H9 (cell line): ENCODE data around the gene MON2. TPM values are rescaled to one million over a fixed set of nuclear protein-coding genes. Genes with fewer than 3 reads are reported as not detected.

ENCODE experiments used
- DNase-seq: peaks from one replicate; pipeline ENCODE4 v3.0.0-alpha.2; 2017
- H2AFZ ChIP-seq: one replicate; pipeline ENCODE4 v1.6.1; 2013; ENCODE audit warnings: mild to moderate bottlenecking, low read length, control low read depth, moderate library complexity
- H2AK5ac ChIP-seq: 2 replicates; pipeline ENCODE4 v1.6.1; 2013; ENCODE audit warnings: low read length, control low read depth, mixed read lengths; ENCODE audit not compliant: insufficient read length
- H2BK120ac ChIP-seq: one replicate; pipeline ENCODE4 v1.6.1; 2013; ENCODE audit warnings: low read depth, mild to moderate bottlenecking, low read length, control low read depth, inconsistent platforms; ENCODE audit not compliant: poor library complexity, severe bottlenecking
- H2BK12ac ChIP-seq: 2 replicates; pipeline ENCODE4 v1.6.1; 2013; ENCODE audit warnings: low read length, control low read depth, mixed read lengths, low read depth; ENCODE audit not compliant: insufficient read length
- H2BK15ac ChIP-seq: 2 replicates; pipeline ENCODE4 v1.6.1; 2013; ENCODE audit warnings: low read depth, low read length, control low read depth
- H2BK20ac ChIP-seq: one replicate; pipeline ENCODE4 v1.6.1; 2013; ENCODE audit warnings: low read depth, mild to moderate bottlenecking, low read length, control low read depth, inconsistent platforms; ENCODE audit not compliant: poor library complexity, severe bottlenecking
- H2BK5ac ChIP-seq: 2 replicates; pipeline ENCODE4 v1.6.1; 2013; ENCODE audit warnings: low read length, control low read depth, mixed read lengths; ENCODE audit not compliant: insufficient read length
- H3K14ac ChIP-seq: 2 replicates; pipeline ENCODE4 v1.6.1; 2013; ENCODE audit warnings: low read length, control low read depth; ENCODE audit not compliant: insufficient read depth
- H3K18ac ChIP-seq: 2 replicates; pipeline ENCODE4 v1.6.1; 2013; ENCODE audit warnings: low read depth, mild to moderate bottlenecking, mixed read lengths, low read length, control low read depth; ENCODE audit not compliant: insufficient read length
- H3K23ac ChIP-seq: 2 replicates; pipeline ENCODE4 v1.6.1; 2013; ENCODE audit warnings: low read length, control low read depth, mixed read lengths, low read depth; ENCODE audit not compliant: insufficient read length
- H3K23me2 ChIP-seq: 2 replicates; pipeline ENCODE4 v1.6.1; 2013; ENCODE audit warnings: low read depth, mild to moderate bottlenecking, mixed read lengths, low read length, control low read depth; ENCODE audit not compliant: insufficient read length, poor library complexity, severe bottlenecking
- H3K27ac ChIP-seq: 2 replicates; pipeline ENCODE4 v1.5.1; 2013; ENCODE audit warnings: low read length, control low read depth, mixed read lengths, low read depth; ENCODE audit not compliant: insufficient read length
- H3K27me3 ChIP-seq: 2 replicates; pipeline ENCODE4 v1.6.1; 2013; ENCODE audit warnings: low read length, control low read depth, inconsistent platforms; ENCODE audit not compliant: insufficient read depth
- H3K4ac ChIP-seq: 2 replicates; pipeline ENCODE4 v1.6.1; 2013; ENCODE audit warnings: low read depth, mild to moderate bottlenecking, control low read depth, inconsistent platforms, low read length, moderate library complexity
- H3K4me1 ChIP-seq: 2 replicates; pipeline ENCODE4 v1.6.1; 2013; ENCODE audit warnings: low read length, control low read depth, inconsistent platforms; ENCODE audit not compliant: insufficient read depth
- H3K4me2 ChIP-seq: 2 replicates; pipeline ENCODE4 v1.6.1; 2013; ENCODE audit warnings: low read length, control low read depth, mixed read lengths; ENCODE audit not compliant: insufficient read length, insufficient read depth
- H3K56ac ChIP-seq: 2 replicates; pipeline ENCODE4 v1.6.1; 2013; ENCODE audit warnings: low read depth, mild to moderate bottlenecking, mixed read lengths, low read length, control low read depth; ENCODE audit not compliant: insufficient read length
- H3K79me1 ChIP-seq: 2 replicates; pipeline ENCODE4 v1.6.1; 2013; ENCODE audit warnings: low read depth, mild to moderate bottlenecking, moderate library complexity, low read length, control low read depth, inconsistent platforms; ENCODE audit not compliant: insufficient read depth, poor library complexity, severe bottlenecking
- H3K79me2 ChIP-seq: 2 replicates; pipeline ENCODE4 v1.6.1; 2013; ENCODE audit warnings: low read length, control low read depth, inconsistent platforms; ENCODE audit not compliant: insufficient read depth
- H3K9ac ChIP-seq: 2 replicates; pipeline ENCODE4 v1.6.1; 2013; ENCODE audit warnings: low read length, control low read depth, mixed read lengths; ENCODE audit not compliant: insufficient read length; ENCODE audit errors: extremely low read depth
- H3K9me3 ChIP-seq: one replicate; pipeline ENCODE4 v1.6.1; 2013; ENCODE audit warnings: low read depth, low read length, inconsistent platforms; ENCODE audit not compliant: control insufficient read depth
- H3T11ph ChIP-seq: one replicate; pipeline ENCODE4 v1.6.1; 2013; ENCODE audit warnings: mild to moderate bottlenecking, low read length, control low read depth, inconsistent platforms
- H4K20me1 ChIP-seq: one replicate; pipeline ENCODE4 v1.6.1; 2013; ENCODE audit not compliant: control insufficient read depth, insufficient read length, insufficient read depth
- H4K5ac ChIP-seq: 2 replicates; pipeline ENCODE4 v1.6.1; 2013; ENCODE audit warnings: low read depth, mild to moderate bottlenecking, mixed read lengths, low read length, control low read depth; ENCODE audit not compliant: insufficient read length
- H4K8ac ChIP-seq: replicated peaks from 2 replicates; pipeline ENCODE4 v1.6.1; 2013; ENCODE audit warnings: low read length, control low read depth, mixed read lengths, low read depth; ENCODE audit not compliant: insufficient read length
- H4K91ac ChIP-seq: 2 replicates; pipeline ENCODE4 v1.6.1; 2013; ENCODE audit warnings: low read depth, mild to moderate bottlenecking, moderate library complexity, mixed read lengths, low read length, control low read depth; ENCODE audit not compliant: insufficient read length
- H3K27ac Mint-ChIP-seq, 3 experiments: 2 replicates in 2 of 3; 3 replicates in 1 of 3; pipeline ENCODE4 v1.8.0; 2020 to 2021; ENCODE audit warnings: mixed read lengths in 3 of 3, mild to moderate bottlenecking in 1 of 3, moderate library complexity in 1 of 3
- H3K27me3 Mint-ChIP-seq: 2 replicates; pipeline ENCODE4 v1.8.0; 2021; ENCODE audit warnings: low read depth, mild to moderate bottlenecking, moderate library complexity, mixed read lengths
- H3K36me3 Mint-ChIP-seq, 3 experiments: 2 replicates in 2 of 3; 3 replicates in 1 of 3; pipeline ENCODE4 v1.8.0; 2020 to 2021; ENCODE audit warnings: low read depth in 3 of 3, mixed read lengths in 3 of 3; ENCODE audit not compliant: insufficient read depth in 1 of 3
- H3K4me1 Mint-ChIP-seq, 2 experiments: 2 replicates each; pipeline ENCODE4 v1.8.0; 2020; ENCODE audit warnings: mixed read lengths in 2 of 2
- H3K4me3 Mint-ChIP-seq, 2 experiments: 2 replicates in 1 of 2; 3 replicates in 1 of 2; pipeline ENCODE4 v1.8.0; 2020 to 2021; ENCODE audit warnings: mild to moderate bottlenecking in 2 of 2, mixed read lengths in 2 of 2, moderate library complexity in 1 of 2
- H3K9me3 Mint-ChIP-seq, 2 experiments: 2 replicates in 1 of 2; 3 replicates in 1 of 2; pipeline ENCODE4 v1.8.0; 2020; ENCODE audit warnings: mild to moderate bottlenecking in 2 of 2, mixed read lengths in 2 of 2, moderate library complexity in 1 of 2
- WGBS: extraction: QIAGEN DNeasy Blood & Tissue Kit; methylation state at CpG from one replicate; pipeline ENCODE4 v1.1.7; 2013; ENCODE audit warnings: missing lambda C conversion rate, low lambda C conversion rate, mixed read lengths; ENCODE audit not compliant: insufficient read length; ENCODE audit errors: extremely low coverage; 5-methylcytosine and 5-hydroxymethylcytosine counted together
- total RNA-seq: library from RNA; stranded (reverse); gene quantifications from 2 replicates; pipeline ENCODE4 v1.2.1, GENCODE V29; 2021
- TF ChIP-seq, protein P1 (sequence below): fragments of 200-600 bp; sonication (generic); conservative IDR thresholded peaks from 3 replicates; pipeline ENCODE4 v1.8.0; 2021; ENCODE audit warnings: antibody characterized with exemption, mild to moderate bottlenecking

Gene MON2
- total RNA-seq, 1 experiment from 2014 or later, result 21.9 TPM

DNA sequence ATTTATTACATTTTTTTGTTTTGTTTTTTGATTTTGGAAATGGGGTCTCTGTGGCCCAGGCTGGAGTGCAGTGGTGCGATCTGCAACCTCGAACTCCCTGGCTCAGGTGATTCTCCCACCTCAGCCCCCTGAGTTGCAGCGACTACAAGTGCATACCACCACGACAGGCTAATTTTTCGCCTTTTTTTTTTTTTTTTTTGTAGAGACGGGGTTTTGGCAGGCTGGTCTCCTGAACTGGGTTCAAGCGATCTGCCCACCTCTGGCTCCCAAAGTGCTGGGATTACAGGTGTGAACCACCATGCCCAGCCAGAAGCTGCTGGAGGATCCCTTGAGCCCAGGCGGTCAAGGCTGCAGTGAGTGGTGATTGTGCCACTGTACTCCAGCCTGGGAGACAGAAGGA is 2.3 kb downstream of the MON2 start:
- Histone ChIP-seq H2BK20ac (no peak overlapping the region), H2AFZ (no peak overlapping the region), H4K8ac (no peak overlapping the region), H4K5ac (no peak overlapping the region), H3K4me2 (no peak overlapping the region), H2BK5ac (no peak overlapping the region), H3K23ac (no peak overlapping the region), H3K23me2 (peaks cover 4% of the 10 kb centered on the region), H2BK120ac (no peak overlapping the region), H2AK5ac (no peak overlapping the region), H3K9ac (no peak overlapping the region), H4K20me1 (no peaks in the 10 kb centered on the region), H2BK12ac (no peak overlapping the region), H3K14ac (no peak overlapping the region), H3K27ac (no peak overlapping the region), H3K27me3 (no peaks in the 10 kb centered on the region), H3K18ac (no peak overlapping the region), H3T11ph (no peak overlapping the region), H3K56ac (no peak overlapping the region), H3K9me3 (no peaks in the 10 kb centered on the region), H2BK15ac (no peak overlapping the region), H3K4me1 (no peaks in the 10 kb centered on the region), H3K4ac (no peak overlapping the region), H3K79me2 (peaks cover 4% of the 10 kb centered on the region; the same call in 1 of the 2 replicates), H3K79me1 (peaks cover 6% of the 10 kb centered on the region), H4K91ac (no peak overlapping the region)
- Mint-ChIP-seq H3K36me3 (no peaks in the 10 kb centered on the region), H3K9me3 (peaks cover 0 to under 1% of the 10 kb centered on the region in 2 experiments; a peak in 2 of 5 replicates), H3K27ac (no peak overlapping the region), H3K27me3 (peaks cover 2% of the 10 kb centered on the region; the same call in 1 of the 2 replicates), H3K4me1 (peaks cover 12 to 13% of the 10 kb centered on the region in 2 experiments), H3K4me3 (peak overlapping the region in 1 of 2 experiments; percentile 27; a peak in 1 of 5 replicates)
- TF ChIP-seq, protein P1, sequence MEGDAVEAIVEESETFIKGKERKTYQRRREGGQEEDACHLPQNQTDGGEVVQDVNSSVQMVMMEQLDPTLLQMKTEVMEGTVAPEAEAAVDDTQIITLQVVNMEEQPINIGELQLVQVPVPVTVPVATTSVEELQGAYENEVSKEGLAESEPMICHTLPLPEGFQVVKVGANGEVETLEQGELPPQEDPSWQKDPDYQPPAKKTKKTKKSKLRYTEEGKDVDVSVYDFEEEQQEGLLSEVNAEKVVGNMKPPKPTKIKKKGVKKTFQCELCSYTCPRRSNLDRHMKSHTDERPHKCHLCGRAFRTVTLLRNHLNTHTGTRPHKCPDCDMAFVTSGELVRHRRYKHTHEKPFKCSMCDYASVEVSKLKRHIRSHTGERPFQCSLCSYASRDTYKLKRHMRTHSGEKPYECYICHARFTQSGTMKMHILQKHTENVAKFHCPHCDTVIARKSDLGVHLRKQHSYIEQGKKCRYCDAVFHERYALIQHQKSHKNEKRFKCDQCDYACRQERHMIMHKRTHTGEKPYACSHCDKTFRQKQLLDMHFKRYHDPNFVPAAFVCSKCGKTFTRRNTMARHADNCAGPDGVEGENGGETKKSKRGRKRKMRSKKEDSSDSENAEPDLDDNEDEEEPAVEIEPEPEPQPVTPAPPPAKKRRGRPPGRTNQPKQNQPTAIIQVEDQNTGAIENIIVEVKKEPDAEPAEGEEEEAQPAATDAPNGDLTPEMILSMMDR, result no peak
- no peak for DNase-seq
- WGBS, result no CpG with 5 or more reads among the region's 8 CpGs
